H1 (cell line): ENCODE data around the gene MAS1L. TPM values are rescaled to one million over a fixed set of nuclear protein-coding genes. Genes with fewer than 3 reads are reported as not detected.

ENCODE experiments used
- CTCF ChIA-PET: fragments of 300-600 bp; sonication (Branson Sonifier 250); formaldehyde crosslinking; loops from one replicate; lab custom pipeline; 2021; ENCODE audit not compliant: partially characterized antibody; lab: Charles Lee
- POLR2A ChIA-PET: fragments of 300-600 bp; sonication (Branson Sonifier 250); formaldehyde crosslinking; loops from one replicate; lab custom pipeline; 2021; ENCODE audit warnings: inconsistent platforms; ENCODE audit not compliant: partially characterized antibody; lab: Charles Lee
- DNase-seq, 2 experiments: peaks; one replicate each; pipeline versions ENCODE4 v3.0.0 to v3.0.0-alpha.2; 2010 to 2022; ENCODE audit warnings: low spot score in 2 of 2, low read depth in 1 of 2, mixed read lengths in 1 of 2
- FAIRE-seq: peaks from 2 replicates; lab custom pipeline; 2011; peaks lifted over from hg19 to GRCh38; lab: Jason Lieb, UNC
- H2AFZ ChIP-seq: 2 replicates; pipeline ENCODE4 v1.8.1; 2012; ENCODE audit warnings: low read length, inconsistent platforms
- H2AK5ac ChIP-seq: 2 replicates; pipeline ENCODE4 v1.6.1; 2013; ENCODE audit warnings: low read depth, low read length
- H2BK120ac ChIP-seq: replicated peaks from 2 replicates; pipeline ENCODE3; 2013; ENCODE audit warnings: low read depth, low read length, inconsistent platforms
- H2BK12ac ChIP-seq: 2 replicates; pipeline ENCODE4 v1.6.1; 2013; ENCODE audit warnings: low read depth, low read length
- H2BK15ac ChIP-seq: 2 replicates; pipeline ENCODE4 v1.6.1; 2013; ENCODE audit warnings: low read length
- H2BK20ac ChIP-seq: 2 replicates; pipeline ENCODE4 v1.6.1; 2013; ENCODE audit warnings: low read length
- H2BK5ac ChIP-seq: 2 replicates; pipeline ENCODE4 v1.6.1; 2013; ENCODE audit warnings: low read depth, low read length
- H3K14ac ChIP-seq: 2 replicates; pipeline ENCODE4 v1.6.1; 2013; ENCODE audit warnings: inconsistent platforms; ENCODE audit not compliant: insufficient read length
- H3K18ac ChIP-seq: 2 replicates; pipeline ENCODE4 v1.6.1; 2013; ENCODE audit warnings: low read length; ENCODE audit errors: extremely low read depth
- H3K23ac ChIP-seq: 2 replicates; pipeline ENCODE4 v1.6.1; 2013; ENCODE audit warnings: inconsistent platforms; ENCODE audit not compliant: insufficient read length
- H3K23me2 ChIP-seq: 2 replicates; pipeline ENCODE4 v1.6.1; 2013; ENCODE audit warnings: low read depth, low read length
- H3K27ac ChIP-seq: 2 replicates; pipeline ENCODE4 v1.6.1; 2011; ENCODE audit warnings: low read depth, low read length, inconsistent platforms
- H3K27me3 ChIP-seq, 4 experiments: replicated peaks in 1 of 4; 1 replicate in 1 of 4; 2 replicates in 3 of 4; pipeline versions ENCODE4 v1.6.1 to v1.8.1; 2011 to 2013; ENCODE audit warnings: low read length in 3 of 4, mild to moderate bottlenecking in 3 of 4, inconsistent platforms in 2 of 4, mixed read lengths in 2 of 4, moderate library complexity in 1 of 4; ENCODE audit not compliant: control insufficient read depth in 3 of 4, insufficient read depth in 3 of 4; ENCODE audit errors: extremely low read depth in 1 of 4
- H3K36me3 ChIP-seq, 4 experiments: 2 replicates each; pipeline versions ENCODE4 v1.6.1 to v1.8.1; 2011 to 2013; ENCODE audit warnings: mild to moderate bottlenecking in 4 of 4, low read length in 3 of 4, moderate library complexity in 2 of 4, control low read depth in 1 of 4, inconsistent platforms in 1 of 4; ENCODE audit not compliant: insufficient read depth in 4 of 4, control insufficient read depth in 2 of 4
- H3K4ac ChIP-seq: replicated peaks from 2 replicates; pipeline ENCODE3; 2013; ENCODE audit warnings: low read length, low read depth, mixed read lengths, inconsistent platforms; ENCODE audit not compliant: insufficient read length
- H3K4me1 ChIP-seq, 4 experiments: replicated peaks in 1 of 4; 1 replicate in 1 of 4; 2 replicates in 3 of 4; pipeline versions ENCODE4 v1.6.1 to v1.8.1; 2011 to 2013; ENCODE audit warnings: low read length in 3 of 4, inconsistent platforms in 2 of 4, mixed read lengths in 1 of 4; ENCODE audit not compliant: insufficient read depth in 4 of 4, control insufficient read depth in 3 of 4
- H3K4me2 ChIP-seq, 2 experiments: 2 replicates each; pipeline versions ENCODE4 v1.6.1 to v1.8.1; 2011 to 2013; ENCODE audit warnings: low read depth in 2 of 2, low read length in 2 of 2, control low read depth in 1 of 2, inconsistent platforms in 1 of 2, mild to moderate bottlenecking in 1 of 2; ENCODE audit not compliant: insufficient read depth in 1 of 2
- H3K4me3 ChIP-seq, 4 experiments: fragments of 200-600, 300-600 bp in 1 of 4; sonication (generic), shearing (Covaris generic), sonication (Bioruptor Twin) in 1 of 4; 2 replicates each; pipeline versions ENCODE4 v1.5.1 to v1.8.1; 2011 to 2016; ENCODE audit warnings: low read length in 4 of 4, low read depth in 3 of 4, control low read depth in 2 of 4, inconsistent platforms in 2 of 4, mild to moderate bottlenecking in 2 of 4, mixed read lengths in 1 of 4, moderate library complexity in 1 of 4; ENCODE audit not compliant: insufficient read depth in 2 of 4; ENCODE audit errors: extremely low read depth in 1 of 4
- H3K56ac ChIP-seq: replicated peaks from 2 replicates; pipeline ENCODE3; 2013; ENCODE audit warnings: low read depth, mild to moderate bottlenecking, mixed read lengths, low read length, inconsistent platforms; ENCODE audit not compliant: insufficient read length
- H3K79me1 ChIP-seq: 2 replicates; pipeline ENCODE4 v1.6.1; 2013; ENCODE audit warnings: low read depth, low read length, control low read depth
- H3K79me2 ChIP-seq, 2 experiments: 2 replicates each; pipeline versions ENCODE4 v1.6.1 to v1.8.1; 2012 to 2013; ENCODE audit warnings: low read length in 2 of 2, mild to moderate bottlenecking in 2 of 2, inconsistent platforms in 1 of 2; ENCODE audit not compliant: insufficient read depth in 2 of 2, control insufficient read depth in 1 of 2
- H3K9ac ChIP-seq, 4 experiments: replicated peaks in 1 of 4; 1 replicate in 1 of 4; 2 replicates in 3 of 4; pipeline versions ENCODE4 v1.6.1 to v1.8.1; 2011 to 2013; ENCODE audit warnings: low read depth in 3 of 4, low read length in 3 of 4, control low read depth in 2 of 4, mild to moderate bottlenecking in 2 of 4, moderate library complexity in 2 of 4, inconsistent platforms in 1 of 4; ENCODE audit errors: extremely low read depth in 1 of 4
- H3K9me3 ChIP-seq, 2 experiments: 2 replicates each; pipeline versions ENCODE4 v1.6.1 to v1.8.1; 2012 to 2013; ENCODE audit warnings: mild to moderate bottlenecking in 2 of 2, moderate library complexity in 2 of 2, control low read depth in 1 of 2, inconsistent platforms in 1 of 2, low read depth in 1 of 2, low read length in 1 of 2, mixed read lengths in 1 of 2; ENCODE audit not compliant: insufficient read depth in 2 of 2
- H4K20me1 ChIP-seq, 2 experiments: replicated peaks in 1 of 2; 2 replicates each; pipeline versions ENCODE3 to v1.8.1; 2011 to 2013; ENCODE audit warnings: inconsistent platforms in 2 of 2, low read length in 2 of 2, mild to moderate bottlenecking in 1 of 2; ENCODE audit not compliant: insufficient read depth in 2 of 2, control insufficient read depth in 1 of 2
- H4K5ac ChIP-seq: 2 replicates; pipeline ENCODE4 v1.6.1; 2013; ENCODE audit warnings: low read length, low read depth, mixed read lengths, inconsistent platforms; ENCODE audit not compliant: insufficient read length
- H4K8ac ChIP-seq: 2 replicates; pipeline ENCODE4 v1.8.0; 2013; ENCODE audit warnings: mild to moderate bottlenecking, moderate library complexity, low read length, inconsistent platforms; ENCODE audit not compliant: insufficient read depth; ENCODE audit errors: extremely low read depth
- H4K91ac ChIP-seq: replicated peaks from 2 replicates; pipeline ENCODE3; 2013; ENCODE audit warnings: low read length, mixed read lengths, inconsistent platforms; ENCODE audit not compliant: insufficient read length
- CHD2 ChIP-seq: IDR thresholded peaks from 2 replicates; pipeline ENCODE4 v1.6.1; 2012; ENCODE audit warnings: low read length, improper control_type of control experiment
- GABPA ChIP-seq: IDR thresholded peaks from 2 replicates; pipeline ENCODE4 v1.6.1; 2011; ENCODE audit warnings: mild to moderate bottlenecking, low read length, moderate library complexity, borderline replicate concordance; ENCODE audit not compliant: insufficient read depth
- KDM5A ChIP-seq: fragments of 200-600 bp; IDR thresholded peaks from 2 replicates; pipeline ENCODE4 v1.7.1; 2012; ENCODE audit warnings: mild to moderate bottlenecking, low read length, inconsistent platforms, mixed read lengths
- POLR2A ChIP-seq, 2 experiments: IDR thresholded peaks; 1 replicate in 1 of 2; 2 replicates in 1 of 2; pipeline ENCODE4 v1.6.1; 2011; ENCODE audit warnings: low read depth in 2 of 2, low read length in 2 of 2, mild to moderate bottlenecking in 2 of 2; ENCODE audit errors: control extremely low read depth in 1 of 2
- RNF2 ChIP-seq: fragments of 200-900, 300-1000 bp; sonication (generic); IDR thresholded peaks from 2 replicates; pipeline ENCODE4 v1.7.1; 2016; ENCODE audit warnings: borderline replicate concordance, low read depth, mild to moderate bottlenecking, antibody characterized with exemption, low read length; ENCODE audit not compliant: poor library complexity, severe bottlenecking; ENCODE audit errors: missing control alignments
- SIN3A ChIP-seq, 2 experiments: IDR thresholded peaks in 1 of 2; conservative IDR thresholded peaks in 1 of 2; 2 replicates each; pipeline ENCODE4 v1.6.1; 2011 to 2012; ENCODE audit warnings: low read length in 2 of 2, improper control_type of control experiment in 1 of 2, low read depth in 1 of 2, mild to moderate bottlenecking in 1 of 2
- SIRT6 ChIP-seq: IDR thresholded peaks from one replicate; pipeline ENCODE4 v1.7.1; 2012; ENCODE audit warnings: low read length, inconsistent platforms
- ZNF274 ChIP-seq: IDR thresholded peaks from 2 replicates; pipeline ENCODE4 v1.7.0; 2012; ENCODE audit warnings: low read length, borderline replicate concordance; ENCODE audit errors: extremely low read depth
- WGBS, 2 experiments: shearing (Covaris generic) in 1 of 2; methylation state at CpG; one replicate each; pipeline versions ENCODE4 v1.1.6 to v1.1.7; 2013 to 2015; ENCODE audit warnings: low lambda C conversion rate in 2 of 2, mixed read lengths in 2 of 2, inconsistent platforms in 1 of 2, low coverage in 1 of 2, missing lambda C conversion rate in 1 of 2; ENCODE audit not compliant: insufficient replicate concordance in 2 of 2, insufficient coverage in 1 of 2, insufficient read length in 1 of 2; ENCODE audit errors: extremely low coverage in 1 of 2, missing lambda C conversion rate in 1 of 2; 5-methylcytosine and 5-hydroxymethylcytosine counted together
- polyA plus RNA-seq, 7 experiments: library from polyadenylated mRNA; depleted of rRNA in 3 of 7; stranded (reverse) in 5 of 7; unstranded in 2 of 7; fragments of >200 nt in 5 of 7; fragments of 200-250 nt in 2 of 7; gene quantifications; 1 replicate in 5 of 7; 2 replicates in 1 of 7; 4 replicates in 1 of 7; pipeline versions ENCODE4 v1.2.1 to v1.2.3, GENCODE V29; 2011 to 2013; ENCODE audit warnings: missing spikeins in 2 of 7, mixed read lengths in 2 of 7
- total RNA-seq: library from RNA; stranded (reverse); fragmentation: NEBNext Ultra II Directional; extraction: Animal tissue kit (Norgen Biotek cat#: 25700); gene quantifications from 2 replicates; pipeline ENCODE4 v1.2.1, GENCODE V29; 2021
- TF ChIP-seq, protein P1 (sequence below): IDR thresholded peaks from 2 replicates; pipeline ENCODE4 v1.6.1; 2011; ENCODE audit warnings: low read depth, mild to moderate bottlenecking, low read length; ENCODE audit not compliant: insufficient read depth

MAS1L gene
- total and polyA plus RNA-seq, 2 of the 8 experiments (the other 6 are each of a cell fraction or from before 2014, with no cell fraction given): not detected

DNA sequence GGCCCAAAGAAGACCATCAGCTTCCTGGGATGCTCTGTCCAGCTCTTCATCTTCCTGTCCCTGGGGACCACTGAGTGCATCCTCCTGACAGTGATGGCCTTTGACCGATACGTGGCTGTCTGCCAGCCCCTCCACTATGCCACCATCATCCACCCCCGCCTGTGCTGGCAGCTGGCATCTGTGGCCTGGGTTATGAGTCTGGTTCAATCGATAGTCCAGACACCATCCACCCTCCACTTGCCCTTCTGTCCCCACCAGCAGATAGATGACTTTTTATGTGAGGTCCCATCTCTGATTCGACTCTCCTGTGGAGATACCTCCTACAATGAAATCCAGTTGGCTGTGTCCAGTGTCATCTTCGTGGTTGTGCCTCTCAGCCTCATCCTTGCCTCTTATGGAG, 25.7 kb downstream of the MAS1L start:
- no peak overlapping the region for H2AK5ac ChIP-seq
- TF ChIP-seq POLR2A (IDR thresholded peaks at IDR 0.05; ENCODE audit: control extremely low read depth in 1 of 2, low read depth in 2 of 2, low read length in 2 of 2) (no peak), KDM5A (no peak), ZNF274 (no peak), SIN3A (conservative IDR thresholded peaks at IDR 0.05 in 1 of 2, IDR thresholded peaks at IDR 0.05 in 1 of 2; ENCODE audit: low read depth in 1 of 2, low read length in 2 of 2) (no peak), GABPA (no peak), SIRT6 (no peak), RNF2 (no peak), CHD2 (no peak)
- TF ChIP-seq, protein P1, sequence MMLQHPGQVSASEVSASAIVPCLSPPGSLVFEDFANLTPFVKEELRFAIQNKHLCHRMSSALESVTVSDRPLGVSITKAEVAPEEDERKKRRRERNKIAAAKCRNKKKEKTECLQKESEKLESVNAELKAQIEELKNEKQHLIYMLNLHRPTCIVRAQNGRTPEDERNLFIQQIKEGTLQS: no peak
- TF ChIP-seq, all 59 proteins: peak for 0
- Histone ChIP-seq H3K27me3 (no peaks in the 10 kb centered on the region; a peak in 1 of 7 replicates), H3K79me2 (no peaks in the 10 kb centered on the region), H3K9ac (no peak overlapping the region), H4K20me1 (no peaks in the 10 kb centered on the region), H3K4ac (no peak overlapping the region), H2BK5ac (no peak overlapping the region), H3K4me3 (no peak overlapping the region), H3K9me3 (no peaks in the 10 kb centered on the region), H4K5ac (no peak overlapping the region), H3K14ac (no peak overlapping the region), H3K4me2 (no peak overlapping the region), H3K27ac (no peak overlapping the region), H4K8ac (no peak overlapping the region; the same call in 1 of the 2 replicates), H3K18ac (no peak overlapping the region), H4K91ac (no peak overlapping the region), H2BK12ac (no peak overlapping the region), H2BK20ac (no peak overlapping the region), H3K23ac (no peak overlapping the region), H2AFZ (no peak overlapping the region), H3K56ac (no peak overlapping the region), H3K23me2 (no peaks in the 10 kb centered on the region), H2BK15ac (no peak overlapping the region), H2BK120ac (no peak overlapping the region), H3K36me3 (no peaks in the 10 kb centered on the region), H3K4me1 (no peaks in the 10 kb centered on the region; a peak in 1 of 7 replicates), H3K79me1 (no peaks in the 10 kb centered on the region)
- POLR2A ChIA-PET: no interaction called here
- DNase-seq (no peak), FAIRE-seq (no peak)
- WGBS, 2 experiments: 85% methylated on average over 6 of the region's 6 CpGs; no CpG with 5 or more reads in 1 of the 2 experiments
- CTCF ChIA-PET: interaction anchor here (1.2 to 1.4 kb wide), 2 partner anchors 48 to 131 kb away, joined by 4 to 5 read pairs; no protein-coding TSS in a partner anchor
